ENCODE results near the gene OLAH.

The OLAH gene

DNA sequence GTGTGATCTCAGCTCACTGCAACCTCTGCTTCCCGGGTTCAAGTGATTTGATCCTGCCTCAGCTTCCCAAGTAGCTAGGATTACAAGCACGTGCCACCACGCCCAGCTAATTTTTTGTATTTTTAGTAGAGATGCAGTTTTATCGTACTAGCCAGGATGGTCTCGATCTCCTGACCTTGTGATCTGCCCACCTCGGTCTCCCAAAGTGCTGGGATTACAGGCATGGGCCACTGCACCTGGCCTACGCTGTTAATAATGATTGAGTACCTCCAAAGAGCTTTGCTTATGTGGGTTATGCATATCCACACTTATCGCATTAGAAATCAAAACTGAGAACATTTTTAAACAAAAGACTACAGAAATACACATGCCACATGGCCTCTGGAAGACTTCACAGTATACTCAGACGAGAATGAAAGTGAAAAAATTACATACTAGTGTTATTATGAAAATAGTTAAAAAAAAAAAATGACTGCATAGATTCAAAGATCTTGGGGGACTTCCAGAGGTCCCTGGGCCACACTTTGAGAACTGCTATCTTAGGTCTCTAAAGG is 78.8 kb downstream of the OLAH start:
- H3K4me1 Mint-ChIP-seq = no peaks in the 10 kb centered on the region
- no peak overlapping the region for H3K27ac Mint-ChIP-seq
- H3K4me3 Mint-ChIP-seq = no peak overlapping the region
- no peaks in the 10 kb centered on the region for H3K9me3 Mint-ChIP-seq
- peaks cover 24% of the 10 kb centered on the region for H3K36me3 Mint-ChIP-seq (ENCODE audit: low read depth)
- TF ChIP-seq, protein P1, sequence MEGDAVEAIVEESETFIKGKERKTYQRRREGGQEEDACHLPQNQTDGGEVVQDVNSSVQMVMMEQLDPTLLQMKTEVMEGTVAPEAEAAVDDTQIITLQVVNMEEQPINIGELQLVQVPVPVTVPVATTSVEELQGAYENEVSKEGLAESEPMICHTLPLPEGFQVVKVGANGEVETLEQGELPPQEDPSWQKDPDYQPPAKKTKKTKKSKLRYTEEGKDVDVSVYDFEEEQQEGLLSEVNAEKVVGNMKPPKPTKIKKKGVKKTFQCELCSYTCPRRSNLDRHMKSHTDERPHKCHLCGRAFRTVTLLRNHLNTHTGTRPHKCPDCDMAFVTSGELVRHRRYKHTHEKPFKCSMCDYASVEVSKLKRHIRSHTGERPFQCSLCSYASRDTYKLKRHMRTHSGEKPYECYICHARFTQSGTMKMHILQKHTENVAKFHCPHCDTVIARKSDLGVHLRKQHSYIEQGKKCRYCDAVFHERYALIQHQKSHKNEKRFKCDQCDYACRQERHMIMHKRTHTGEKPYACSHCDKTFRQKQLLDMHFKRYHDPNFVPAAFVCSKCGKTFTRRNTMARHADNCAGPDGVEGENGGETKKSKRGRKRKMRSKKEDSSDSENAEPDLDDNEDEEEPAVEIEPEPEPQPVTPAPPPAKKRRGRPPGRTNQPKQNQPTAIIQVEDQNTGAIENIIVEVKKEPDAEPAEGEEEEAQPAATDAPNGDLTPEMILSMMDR (IDR thresholded peaks at IDR 0.05; ENCODE audit: unreplicated experiment in 3 of 3) = no peak
- H3K27me3 Mint-ChIP-seq (ENCODE audit: low read depth) = no peaks in the 10 kb centered on the region
